HEK293 (cell line): ENCODE measurements around the gene PACS2.

ENCODE experiments used
- CTCF ChIA-PET: fragments of 350-600 bp; formaldehyde crosslinking; extraction: SDS; loops from one replicate; lab custom pipeline; 2021; ENCODE audit warnings: antibody characterized with exemption; lab: Yijun Ruan, JAX
- POLR2A ChIA-PET: fragments of 300-600 bp; formaldehyde crosslinking; extraction: SDS; loops from one replicate; lab custom pipeline; 2020; ENCODE audit warnings: antibody characterized with exemption, inconsistent platforms; lab: Yijun Ruan, JAX
- H3K27ac ChIP-seq: fragments of 200-500 bp; sonication (Bioruptor generic); 2 replicates; pipeline ENCODE4 v1.5.1; 2014; ENCODE audit warnings: low read depth, low read length, control low read depth, inconsistent platforms; ENCODE audit errors: extremely low read depth
- H3K36me3 ChIP-seq, 2 experiments: fragments of 200-500 bp in 1 of 2; sonication (Bioruptor generic) in 1 of 2; 1 replicate in 1 of 2; 2 replicates in 1 of 2; pipeline ENCODE4 v1.5.1; 2014 to 2017; ENCODE audit warnings: inconsistent platforms in 2 of 2, low read length in 2 of 2; ENCODE audit not compliant: control insufficient read depth in 2 of 2, insufficient read depth in 1 of 2
- H3K4me1 ChIP-seq: fragments of 200-500 bp; sonication (Bioruptor generic); 2 replicates; pipeline ENCODE4 v1.5.1; 2014; ENCODE audit warnings: mild to moderate bottlenecking, low read length, inconsistent platforms; ENCODE audit not compliant: control insufficient read depth, insufficient read depth
- H3K4me3 ChIP-seq: 2 replicates; pipeline ENCODE4 v1.5.1; 2011; ENCODE audit warnings: low read depth, mild to moderate bottlenecking, control low read depth, low read length, moderate library complexity
- H3K9me3 ChIP-seq: fragments of 200-500 bp; sonication (Bioruptor generic); 2 replicates; pipeline ENCODE4 v1.5.1; 2014; ENCODE audit warnings: low read depth, low read length, inconsistent platforms; ENCODE audit not compliant: control insufficient read depth, insufficient read depth
- BCL11A ChIP-seq: fragments of 450-650 bp; formaldehyde crosslinking; IDR thresholded peaks from 2 replicates; pipeline ENCODE4 v1.5.1; 2016; ENCODE audit warnings: low read depth, missing biosample characterization, missing genetic modification characterization
- HOXA7 ChIP-seq: sonication (generic); formaldehyde crosslinking; IDR thresholded peaks from 2 replicates; pipeline ENCODE4 v1.8.1; 2022; ENCODE audit warnings: missing genetic modification reagents, borderline replicate concordance
- ZNF155 ChIP-seq: fragments of 450-650 bp; formaldehyde crosslinking; IDR thresholded peaks from 2 replicates; pipeline ENCODE4 v1.5.1; 2016; ENCODE audit warnings: missing biosample characterization, missing genetic modification characterization
- ZNF184 ChIP-seq: fragments of 450-650 bp; IDR thresholded peaks from 2 replicates; pipeline ENCODE4 v1.5.1; 2018; ENCODE audit warnings: missing biosample characterization, mild to moderate bottlenecking, missing genetic modification characterization
- ZNF24 ChIP-seq: fragments of 450-650 bp; formaldehyde crosslinking; IDR thresholded peaks from 2 replicates; pipeline ENCODE4 v1.5.1; 2016; ENCODE audit warnings: missing biosample characterization, missing genetic modification characterization
- ZNF416 ChIP-seq: fragments of 450-650 bp; formaldehyde crosslinking; IDR thresholded peaks from 2 replicates; pipeline ENCODE4 v1.5.1; 2016; ENCODE audit warnings: missing biosample characterization, missing genetic modification characterization
- ZNF426 ChIP-seq: fragments of 450-650 bp; formaldehyde crosslinking; IDR thresholded peaks from 2 replicates; pipeline ENCODE4 v1.5.1; 2017; ENCODE audit warnings: missing biosample characterization, missing genetic modification characterization, mild to moderate bottlenecking, inconsistent platforms, moderate library complexity
- ZNF555 ChIP-seq: fragments of 450-650 bp; formaldehyde crosslinking; conservative IDR thresholded peaks from 2 replicates; pipeline ENCODE4 v1.5.1; 2017; ENCODE audit warnings: missing biosample characterization, mild to moderate bottlenecking, missing genetic modification characterization, inconsistent platforms
- ZNF560 ChIP-seq: fragments of 450-650 bp; formaldehyde crosslinking; IDR thresholded peaks from 2 replicates; pipeline ENCODE4 v1.5.1; 2017; ENCODE audit warnings: missing biosample characterization, missing genetic modification characterization, borderline replicate concordance
- ZNF600 ChIP-seq: fragments of 450-650 bp; formaldehyde crosslinking; IDR thresholded peaks from 2 replicates; pipeline ENCODE4 v1.5.1; 2016; ENCODE audit warnings: missing biosample characterization, missing genetic modification characterization
- ZNF701 ChIP-seq: fragments of 450-650 bp; formaldehyde crosslinking; IDR thresholded peaks from 2 replicates; pipeline ENCODE4 v1.5.1; 2016; ENCODE audit warnings: missing biosample characterization, missing genetic modification characterization
- ZNF837 ChIP-seq: fragments of 450-650 bp; formaldehyde crosslinking; IDR thresholded peaks from 2 replicates; pipeline ENCODE4 v1.5.1; 2016; ENCODE audit warnings: missing biosample characterization, missing genetic modification characterization
- ZXDB ChIP-seq: fragments of 450-650 bp; formaldehyde crosslinking; IDR thresholded peaks from 2 replicates; pipeline ENCODE4 v1.5.1; 2016; ENCODE audit warnings: missing biosample characterization, missing genetic modification characterization
- TF ChIP-seq, protein P1 (sequence below): fragments of 450-650 bp; formaldehyde crosslinking; IDR thresholded peaks from 2 replicates; pipeline ENCODE4 v1.5.1; 2017; ENCODE audit warnings: missing biosample characterization, missing genetic modification characterization
- TF ChIP-seq, protein P2 (sequence below): fragments of 450-650 bp; formaldehyde crosslinking; optimal IDR thresholded peaks from 2 replicates; pipeline ENCODE3; 2016; ENCODE audit warnings: missing biosample characterization, mild to moderate bottlenecking, missing genetic modification characterization
- TF ChIP-seq, protein P3 (sequence below): fragments of 450-650 bp; formaldehyde crosslinking; IDR thresholded peaks from 2 replicates; pipeline ENCODE4 v1.5.1; 2016; ENCODE audit warnings: missing biosample characterization, missing genetic modification characterization
- TF ChIP-seq, protein P4 (sequence below): fragments of 450-650 bp; formaldehyde crosslinking; IDR thresholded peaks from 2 replicates; pipeline ENCODE4 v1.5.1; 2016; ENCODE audit warnings: missing biosample characterization, missing genetic modification characterization
- TF ChIP-seq, protein P5 (sequence below): fragments of 450-650 bp; formaldehyde crosslinking; IDR thresholded peaks from 2 replicates; pipeline ENCODE4 v1.5.1; 2016; ENCODE audit warnings: missing biosample characterization, missing genetic modification characterization
- TF ChIP-seq, protein P6 (sequence below): fragments of 450-650 bp; formaldehyde crosslinking; IDR thresholded peaks from 2 replicates; pipeline ENCODE4 v1.5.1; 2017; ENCODE audit warnings: missing biosample characterization, missing genetic modification characterization
- TF ChIP-seq, protein P7 (sequence below): fragments of 450-650 bp; formaldehyde crosslinking; conservative IDR thresholded peaks from 2 replicates; pipeline ENCODE4 v1.5.1; 2016; ENCODE audit warnings: low read depth, missing biosample characterization, missing genetic modification characterization

Gene PACS2

DNA sequence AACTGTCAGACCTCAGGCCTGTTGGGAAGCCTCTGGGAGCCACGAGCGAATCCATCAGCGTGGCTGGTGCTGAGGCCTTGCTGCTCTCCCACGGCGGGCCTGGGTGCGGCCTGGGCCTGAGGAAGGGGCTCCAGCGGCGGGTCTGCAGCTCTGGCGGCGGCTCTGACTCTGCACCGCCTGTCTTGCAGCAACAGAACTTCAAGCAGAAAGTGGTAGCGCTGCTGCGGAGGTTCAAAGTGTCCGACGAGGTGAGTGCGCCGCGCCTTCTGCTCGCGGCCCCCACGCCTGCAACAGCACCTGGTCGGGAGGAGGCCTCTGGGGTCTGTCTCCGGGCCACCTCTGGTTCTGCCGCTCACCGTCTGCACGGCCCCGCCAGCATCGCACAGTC lies 55.1 kb downstream of the PACS2 start:
- Histone ChIP-seq H3K9me3 (no peaks in the 10 kb centered on the region), H3K27ac (no peak overlapping the region), H3K4me3 (no peak overlapping the region), H3K36me3 (peaks cover 0 to 13% of the 10 kb centered on the region in 2 experiments; a peak in 1 of 3 replicates), H3K4me1 (peaks cover 5% of the 10 kb centered on the region; the same call in 1 of the 2 replicates)
- ChIA-PET CTCF (interaction anchor here (0.6 to 6.9 kb wide), 4 partner anchors 120 to 607 kb away, joined by 3 to 74 read pairs (median 9); no protein-coding TSS in a partner anchor), POLR2A (interaction anchor here (1.7 kb wide), 1 partner anchor 120 kb away, joined by 9 read pairs; no protein-coding TSS in a partner anchor)
- TF ChIP-seq, protein P1, sequence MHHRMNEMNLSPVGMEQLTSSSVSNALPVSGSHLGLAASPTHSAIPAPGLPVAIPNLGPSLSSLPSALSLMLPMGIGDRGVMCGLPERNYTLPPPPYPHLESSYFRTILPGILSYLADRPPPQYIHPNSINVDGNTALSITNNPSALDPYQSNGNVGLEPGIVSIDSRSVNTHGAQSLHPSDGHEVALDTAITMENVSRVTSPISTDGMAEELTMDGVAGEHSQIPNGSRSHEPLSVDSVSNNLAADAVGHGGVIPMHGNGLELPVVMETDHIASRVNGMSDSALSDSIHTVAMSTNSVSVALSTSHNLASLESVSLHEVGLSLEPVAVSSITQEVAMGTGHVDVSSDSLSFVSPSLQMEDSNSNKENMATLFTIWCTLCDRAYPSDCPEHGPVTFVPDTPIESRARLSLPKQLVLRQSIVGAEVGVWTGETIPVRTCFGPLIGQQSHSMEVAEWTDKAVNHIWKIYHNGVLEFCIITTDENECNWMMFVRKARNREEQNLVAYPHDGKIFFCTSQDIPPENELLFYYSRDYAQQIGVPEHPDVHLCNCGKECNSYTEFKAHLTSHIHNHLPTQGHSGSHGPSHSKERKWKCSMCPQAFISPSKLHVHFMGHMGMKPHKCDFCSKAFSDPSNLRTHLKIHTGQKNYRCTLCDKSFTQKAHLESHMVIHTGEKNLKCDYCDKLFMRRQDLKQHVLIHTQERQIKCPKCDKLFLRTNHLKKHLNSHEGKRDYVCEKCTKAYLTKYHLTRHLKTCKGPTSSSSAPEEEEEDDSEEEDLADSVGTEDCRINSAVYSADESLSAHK (tag by site-specific recombination): no peak
- TF ChIP-seq ZNF560 (no peak), ZNF155 (tag by site-specific recombination) (no peak), ZNF24 (tag by site-specific recombination) (no peak), ZNF426 (tag by site-specific recombination) (no peak), ZNF600 (tag by site-specific recombination) (no peak), ZNF701 (tag by site-specific recombination) (no peak), ZNF416 (no peak), ZNF555 (tag by site-specific recombination) (no peak), BCL11A (no peak), HOXA7 (no peak), ZXDB (tag by site-specific recombination) (no peak), ZNF837 (no peak), ZNF184 (tag by site-specific recombination) (no peak)
- TF ChIP-seq, protein P2, sequence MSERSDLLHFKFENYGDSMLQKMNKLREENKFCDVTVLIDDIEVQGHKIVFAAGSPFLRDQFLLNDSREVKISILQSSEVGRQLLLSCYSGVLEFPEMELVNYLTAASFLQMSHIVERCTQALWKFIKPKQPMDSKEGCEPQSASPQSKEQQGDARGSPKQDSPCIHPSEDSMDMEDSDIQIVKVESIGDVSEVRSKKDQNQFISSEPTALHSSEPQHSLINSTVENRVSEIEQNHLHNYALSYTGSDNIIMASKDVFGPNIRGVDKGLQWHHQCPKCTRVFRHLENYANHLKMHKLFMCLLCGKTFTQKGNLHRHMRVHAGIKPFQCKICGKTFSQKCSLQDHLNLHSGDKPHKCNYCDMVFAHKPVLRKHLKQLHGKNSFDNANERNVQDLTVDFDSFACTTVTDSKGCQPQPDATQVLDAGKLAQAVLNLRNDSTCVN (tag by site-specific recombination): no peak
- TF ChIP-seq, protein P3, sequence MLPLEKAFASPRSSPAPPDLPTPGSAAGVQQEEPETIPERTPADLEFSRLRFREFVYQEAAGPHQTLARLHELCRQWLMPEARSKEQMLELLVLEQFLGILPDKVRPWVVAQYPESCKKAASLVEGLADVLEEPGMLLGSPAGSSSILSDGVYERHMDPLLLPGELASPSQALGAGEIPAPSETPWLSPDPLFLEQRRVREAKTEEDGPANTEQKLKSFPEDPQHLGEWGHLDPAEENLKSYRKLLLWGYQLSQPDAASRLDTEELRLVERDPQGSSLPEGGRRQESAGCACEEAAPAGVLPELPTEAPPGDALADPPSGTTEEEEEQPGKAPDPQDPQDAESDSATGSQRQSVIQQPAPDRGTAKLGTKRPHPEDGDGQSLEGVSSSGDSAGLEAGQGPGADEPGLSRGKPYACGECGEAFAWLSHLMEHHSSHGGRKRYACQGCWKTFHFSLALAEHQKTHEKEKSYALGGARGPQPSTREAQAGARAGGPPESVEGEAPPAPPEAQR (tag by site-specific recombination): no peak
- TF ChIP-seq, protein P4, sequence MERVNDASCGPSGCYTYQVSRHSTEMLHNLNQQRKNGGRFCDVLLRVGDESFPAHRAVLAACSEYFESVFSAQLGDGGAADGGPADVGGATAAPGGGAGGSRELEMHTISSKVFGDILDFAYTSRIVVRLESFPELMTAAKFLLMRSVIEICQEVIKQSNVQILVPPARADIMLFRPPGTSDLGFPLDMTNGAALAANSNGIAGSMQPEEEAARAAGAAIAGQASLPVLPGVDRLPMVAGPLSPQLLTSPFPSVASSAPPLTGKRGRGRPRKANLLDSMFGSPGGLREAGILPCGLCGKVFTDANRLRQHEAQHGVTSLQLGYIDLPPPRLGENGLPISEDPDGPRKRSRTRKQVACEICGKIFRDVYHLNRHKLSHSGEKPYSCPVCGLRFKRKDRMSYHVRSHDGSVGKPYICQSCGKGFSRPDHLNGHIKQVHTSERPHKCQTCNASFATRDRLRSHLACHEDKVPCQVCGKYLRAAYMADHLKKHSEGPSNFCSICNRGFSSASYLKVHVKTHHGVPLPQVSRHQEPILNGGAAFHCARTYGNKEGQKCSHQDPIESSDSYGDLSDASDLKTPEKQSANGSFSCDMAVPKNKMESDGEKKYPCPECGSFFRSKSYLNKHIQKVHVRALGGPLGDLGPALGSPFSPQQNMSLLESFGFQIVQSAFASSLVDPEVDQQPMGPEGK: no peak
- TF ChIP-seq, protein P5, sequence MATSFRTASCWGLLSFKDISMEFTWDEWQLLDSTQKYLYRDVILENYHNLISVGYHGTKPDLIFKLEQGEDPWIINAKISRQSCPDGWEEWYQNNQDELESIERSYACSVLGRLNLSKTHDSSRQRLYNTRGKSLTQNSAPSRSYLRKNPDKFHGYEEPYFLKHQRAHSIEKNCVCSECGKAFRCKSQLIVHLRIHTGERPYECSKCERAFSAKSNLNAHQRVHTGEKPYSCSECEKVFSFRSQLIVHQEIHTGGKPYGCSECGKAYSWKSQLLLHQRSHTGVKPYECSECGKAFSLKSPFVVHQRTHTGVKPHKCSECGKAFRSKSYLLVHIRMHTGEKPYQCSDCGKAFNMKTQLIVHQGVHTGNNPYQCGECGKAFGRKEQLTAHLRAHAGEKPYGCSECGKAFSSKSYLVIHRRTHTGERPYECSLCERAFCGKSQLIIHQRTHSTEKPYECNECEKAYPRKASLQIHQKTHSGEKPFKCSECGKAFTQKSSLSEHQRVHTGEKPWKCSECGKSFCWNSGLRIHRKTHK (tag by site-specific recombination): no peak
- TF ChIP-seq, protein P6, sequence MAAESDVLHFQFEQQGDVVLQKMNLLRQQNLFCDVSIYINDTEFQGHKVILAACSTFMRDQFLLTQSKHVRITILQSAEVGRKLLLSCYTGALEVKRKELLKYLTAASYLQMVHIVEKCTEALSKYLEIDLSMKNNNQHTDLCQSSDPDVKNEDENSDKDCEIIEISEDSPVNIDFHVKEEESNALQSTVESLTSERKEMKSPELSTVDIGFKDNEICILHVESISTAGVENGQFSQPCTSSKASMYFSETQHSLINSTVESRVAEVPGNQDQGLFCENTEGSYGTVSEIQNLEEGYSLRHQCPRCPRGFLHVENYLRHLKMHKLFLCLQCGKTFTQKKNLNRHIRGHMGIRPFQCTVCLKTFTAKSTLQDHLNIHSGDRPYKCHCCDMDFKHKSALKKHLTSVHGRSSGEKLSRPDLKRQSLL (tag by site-specific recombination): no peak
- TF ChIP-seq, protein P7, sequence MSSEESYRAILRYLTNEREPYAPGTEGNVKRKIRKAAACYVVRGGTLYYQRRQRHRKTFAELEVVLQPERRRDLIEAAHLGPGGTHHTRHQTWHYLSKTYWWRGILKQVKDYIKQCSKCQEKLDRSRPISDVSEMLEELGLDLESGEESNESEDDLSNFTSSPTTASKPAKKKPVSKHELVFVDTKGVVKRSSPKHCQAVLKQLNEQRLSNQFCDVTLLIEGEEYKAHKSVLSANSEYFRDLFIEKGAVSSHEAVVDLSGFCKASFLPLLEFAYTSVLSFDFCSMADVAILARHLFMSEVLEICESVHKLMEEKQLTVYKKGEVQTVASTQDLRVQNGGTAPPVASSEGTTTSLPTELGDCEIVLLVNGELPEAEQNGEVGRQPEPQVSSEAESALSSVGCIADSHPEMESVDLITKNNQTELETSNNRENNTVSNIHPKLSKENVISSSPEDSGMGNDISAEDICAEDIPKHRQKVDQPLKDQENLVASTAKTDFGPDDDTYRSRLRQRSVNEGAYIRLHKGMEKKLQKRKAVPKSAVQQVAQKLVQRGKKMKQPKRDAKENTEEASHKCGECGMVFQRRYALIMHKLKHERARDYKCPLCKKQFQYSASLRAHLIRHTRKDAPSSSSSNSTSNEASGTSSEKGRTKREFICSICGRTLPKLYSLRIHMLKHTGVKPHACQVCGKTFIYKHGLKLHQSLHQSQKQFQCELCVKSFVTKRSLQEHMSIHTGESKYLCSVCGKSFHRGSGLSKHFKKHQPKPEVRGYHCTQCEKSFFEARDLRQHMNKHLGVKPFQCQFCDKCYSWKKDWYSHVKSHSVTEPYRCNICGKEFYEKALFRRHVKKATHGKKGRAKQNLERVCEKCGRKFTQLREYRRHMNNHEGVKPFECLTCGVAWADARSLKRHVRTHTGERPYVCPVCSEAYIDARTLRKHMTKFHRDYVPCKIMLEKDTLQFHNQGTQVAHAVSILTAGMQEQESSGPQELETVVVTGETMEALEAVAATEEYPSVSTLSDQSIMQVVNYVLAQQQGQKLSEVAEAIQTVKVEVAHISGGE (tag by site-specific recombination): no peak
